Limb (tissue), 2 donors: ENCODE measurements around the gene GMNC.
A peak's percentile ranks its signal among the peaks of the same experiment; 100 is the strongest.
"Not testable (repeated sequence)": the region's sequence is repeated elsewhere in the genome, so short reads cannot be mapped to it uniquely, and the experiment has no call there.

Experiments
- DNase-seq, 2 donors: peaks; one replicate each; pipeline ENCODE4 v3.0.0-alpha.2; 2016; ENCODE audit errors: extremely low spot score in 2 of 2

Gene GMNC

GRCh38 chr3:190862209-190863118 is at the start of gene GMNC:
TSS of gene GMNC (minus strand) at chr3:190862694. CDS start at chr3:190862615, 79 bp downstream.
- peak; percentile 30 to 67 for DNase-seq

GRCh38 chr3:190911382-190911781 is 48.9 kb upstream of the GMNC start:
- no peak for DNase-seq

- no peak for DNase-seq
These were observed 47.4 kb upstream of the GMNC start for GRCh38 chr3:190909908-190910307.

GRCh38 chr3:190903156-190903555 is 40.7 kb upstream of the GMNC start:
- no peak for DNase-seq

- DNase-seq = no peak
These were observed 39.8 kb upstream of the GMNC start for GRCh38 chr3:190902292-190902691.

- DNase-seq = no peak
These were observed 30.0 kb upstream of the GMNC start for GRCh38 chr3:190892395-190892902.

GRCh38 chr3:190886945-190887344 is 24.5 kb upstream of the GMNC start:
- DNase-seq = no peak

- DNase-seq = peak; percentile 60 to 82
These were observed 21.7 kb upstream of the GMNC start for GRCh38 chr3:190883973-190884832.

GRCh38 chr3:190883141-190883540 is 20.6 kb upstream of the GMNC start:
- no peak for DNase-seq

- no peak for DNase-seq
These were observed 15.4 kb upstream of the GMNC start for GRCh38 chr3:190877925-190878324.

GRCh38 chr3:190876433-190876832 is 13.9 kb upstream of the GMNC start:
- not testable (repeated sequence) for DNase-seq

GRCh38 chr3:190875061-190875460 is 12.6 kb upstream of the GMNC start:
- not testable (repeated sequence) for DNase-seq

- no peak for DNase-seq
These were observed 7.6 kb upstream of the GMNC start for GRCh38 chr3:190870127-190870526.

GRCh38 chr3:190867071-190867470 is 4.6 kb upstream of the GMNC start:
- no peak for DNase-seq

- no peak for DNase-seq
These were observed 3.3 kb upstream of the GMNC start for GRCh38 chr3:190865828-190866227.

GRCh38 chr3:190865419-190865818 is 2.9 kb upstream of the GMNC start:
- no peak for DNase-seq

- no peak for DNase-seq
These were observed 1.5 kb upstream of the GMNC start for GRCh38 chr3:190864002-190864401.

GRCh38 chr3:190863119-190863465 is 598 bp upstream of the GMNC start:
- DNase-seq = no peak

GRCh38 chr3:190860521-190860920 is 2.0 kb downstream of the GMNC start:
- DNase-seq = no peak

GRCh38 chr3:190855151-190855550 is 7.3 kb downstream of the GMNC start:
- DNase-seq = no peak

GRCh38 chr3:190854062-190854461 is 8.4 kb downstream of the GMNC start:
- DNase-seq = no peak

- DNase-seq = no peak
These were observed 9.0 kb downstream of the GMNC start for GRCh38 chr3:190853464-190853863.
